ENCODE results near the gene AKAP12.

GRCh38 chr6:151288712-151289398 lies 49.1 kb downstream of the AKAP12 start:
- TF ChIP-seq CTCF (IDR thresholded peaks at IDR 0.05; ENCODE audit: low read depth, low read length, poor library complexity, severe bottlenecking) (no peak), EZH2phosphoT487 (IDR thresholded peaks at IDR 0.05; ENCODE audit: borderline replicate concordance, low read length) (no peak)

Measured in DOHH2 (cell line).